K562 (cell line): ENCODE results near the gene TIMM17A. TPM values are rescaled to one million over a fixed set of nuclear protein-coding genes. Genes with fewer than 3 reads are reported as not detected.

Experiments
- ARID2 ChIP-seq: fragments of 450-650 bp; IDR thresholded peaks from 2 replicates; pipeline ENCODE4 v1.6.1; 2017; ENCODE audit warnings: antibody characterized with exemption, mild to moderate bottlenecking
- CBX8 ChIP-seq: fragments of 200-600 bp; sonication (generic); IDR thresholded peaks from 2 replicates; pipeline ENCODE4 v1.6.1; 2012; ENCODE audit warnings: borderline replicate concordance, mixed run types, low read depth, mild to moderate bottlenecking, moderate library complexity, mixed read lengths, low read length, control low read depth, inconsistent platforms; ENCODE audit not compliant: poor library complexity, severe bottlenecking; ENCODE audit errors: extremely low read depth
- CGGBP1 ChIP-seq: fragments of 250-450 bp; sonication (Bioruptor Pico); IDR thresholded peaks from 2 replicates; pipeline ENCODE4 v1.9.0; 2021; ENCODE audit warnings: mild to moderate bottlenecking
- CTCF ChIP-seq, 3 experiments: IDR thresholded peaks in 2 of 3; conservative IDR thresholded peaks in 1 of 3; 2 replicates each; pipeline ENCODE4 v1.5.1; 2011 to 2012; ENCODE audit warnings: low read length in 3 of 3, mild to moderate bottlenecking in 3 of 3, control low read depth in 2 of 3, improper control_type of control experiment in 1 of 3, inconsistent platforms in 1 of 3, low read depth in 1 of 3, mixed read lengths in 1 of 3, moderate library complexity in 1 of 3; ENCODE audit not compliant: insufficient read depth in 2 of 3
- MIER1 ChIP-seq: fragments of 450-650 bp; IDR thresholded peaks from 2 replicates; pipeline ENCODE4 v1.6.1; 2016; ENCODE audit warnings: antibody characterized with exemption, mild to moderate bottlenecking, low read depth
- MLX ChIP-seq, 2 experiments: fragments of 450-650 bp in 1 of 2; sonication (generic) in 1 of 2; formaldehyde crosslinking; conservative IDR thresholded peaks; 2 replicates each; pipeline versions ENCODE4 v1.4.0 to v1.8.1; 2020 to 2022; ENCODE audit warnings: mild to moderate bottlenecking in 1 of 2, missing genetic modification reagents in 1 of 2
- NCOR1 ChIP-seq: fragments of 450-650 bp; IDR thresholded peaks from 2 replicates; pipeline ENCODE4 v1.6.1; 2016; ENCODE audit warnings: mild to moderate bottlenecking, moderate library complexity
- PML ChIP-seq: IDR thresholded peaks from 2 replicates; pipeline ENCODE4 v1.6.1; 2012; ENCODE audit warnings: low read length, inconsistent platforms
- RAD21 ChIP-seq, 2 experiments: fragments of 250-450 bp in 1 of 2; fragments of 450-650 bp in 1 of 2; sonication (Bioruptor Pico) in 1 of 2; formaldehyde crosslinking in 1 of 2; IDR thresholded peaks in 1 of 2; conservative IDR thresholded peaks in 1 of 2; 2 replicates each; pipeline versions ENCODE4 v1.4.0 to v1.8.0; 2020 to 2022; ENCODE audit warnings: mild to moderate bottlenecking in 2 of 2, moderate library complexity in 1 of 2
- SAFB ChIP-seq: fragments of 200-400 bp; formaldehyde crosslinking; IDR thresholded peaks from 2 replicates; pipeline ENCODE4 v1.6.1; 2017; ENCODE audit warnings: low read depth, low read length, borderline replicate concordance
- ZEB2 ChIP-seq: fragments of 450-650 bp; IDR thresholded peaks from 2 replicates; pipeline ENCODE4 v1.6.1; 2016
- ZNF551 ChIP-seq: fragments of 250-450 bp; sonication (Bioruptor Pico); IDR thresholded peaks from 2 replicates; pipeline ENCODE4 v1.5.0; 2021; ENCODE audit warnings: mild to moderate bottlenecking, moderate library complexity
- ZNF764 ChIP-seq: fragments of 250-450 bp; sonication (Bioruptor Pico); IDR thresholded peaks from 2 replicates; pipeline ENCODE4 v1.4.0; 2020; ENCODE audit warnings: low read depth, mild to moderate bottlenecking, moderate library complexity
- polyA plus RNA-seq, 8 experiments: library from polyadenylated mRNA; depleted of rRNA in 4 of 8; stranded (reverse) in 5 of 8; unstranded in 3 of 8; fragments of >200 nt; fragmentation: Nextera tagmentation in 2 of 8; fragmentation: Illumina TruSeq in 1 of 8; extraction: Ambion mirVana in 2 of 8; extraction: Trizol in 1 of 8; gene quantifications; 2 replicates each; pipeline versions ENCODE4 v1.2.1 to v1.2.3, GENCODE V29; 2011 to 2014; ENCODE audit warnings: inconsistent platforms in 1 of 8, missing spikeins in 1 of 8
- total RNA-seq, 7 experiments: library from RNA; depleted of rRNA in 6 of 7; stranded (reverse); fragments of >200 nt in 6 of 7; fragmentation: Illumina TruSeq in 2 of 7; extraction: Trizol in 2 of 7; gene quantifications; 2 replicates each; pipeline versions ENCODE4 v1.2.1 to v1.2.3, GENCODE V29; 2011 to 2021; ENCODE audit warnings: low replicate concordance in 1 of 7
- TF ChIP-seq, protein P1 (sequence below), 2 experiments: fragments of 450-650 bp; IDR thresholded peaks; 2 replicates each; pipeline ENCODE4 v1.6.1; 2016; ENCODE audit warnings: mild to moderate bottlenecking in 2 of 2, borderline replicate concordance in 1 of 2, low read depth in 1 of 2, moderate library complexity in 1 of 2

Gene TIMM17A
- total and polyA plus RNA-seq, 9 of the 15 experiments (the other 6 are each of a cell fraction or from before 2014, with no cell fraction given), result 116 to 744 (median 180) TPM

DNA sequence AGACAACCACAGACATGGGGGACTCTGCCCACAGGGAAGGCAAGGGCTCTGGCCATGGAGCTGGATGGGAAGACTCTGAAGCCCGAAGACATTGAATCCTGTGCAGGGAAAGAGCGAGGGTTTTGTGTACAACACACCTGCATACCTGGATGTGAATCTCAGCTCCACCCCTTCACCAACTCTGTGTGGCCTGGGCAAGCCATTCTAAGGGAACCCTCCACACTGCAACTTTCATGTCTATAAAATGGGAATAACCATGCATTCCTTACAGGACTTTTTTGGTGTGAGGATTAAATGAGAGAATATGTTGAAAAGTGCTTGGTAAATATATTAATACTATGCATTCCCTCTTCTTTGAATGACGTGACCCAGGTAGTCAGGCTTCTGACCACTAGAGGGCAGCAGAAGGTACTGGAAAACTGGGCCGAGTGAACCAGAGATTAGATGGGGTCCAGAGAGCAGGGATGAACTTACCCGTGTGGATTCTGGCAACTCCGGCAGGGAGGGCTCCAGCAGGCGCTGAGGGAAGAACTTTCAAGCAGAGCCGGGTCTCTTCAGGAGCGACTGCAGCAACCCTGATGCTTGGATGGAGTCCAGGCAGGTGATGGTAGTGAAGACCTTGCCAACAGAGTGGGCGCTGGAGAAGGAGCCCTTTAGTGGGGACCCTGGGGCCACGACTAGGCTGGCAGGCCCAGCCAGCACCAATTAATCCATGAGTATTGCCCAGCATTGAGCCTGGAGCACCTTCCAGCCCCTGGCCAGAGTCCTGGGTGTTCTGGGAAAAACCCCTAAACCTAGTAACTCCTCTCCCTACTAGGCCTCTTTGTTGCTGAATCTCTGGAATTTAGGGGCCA lies 54.2 kb downstream of the TIMM17A start (continued):
- TF ChIP-seq, protein P1, sequence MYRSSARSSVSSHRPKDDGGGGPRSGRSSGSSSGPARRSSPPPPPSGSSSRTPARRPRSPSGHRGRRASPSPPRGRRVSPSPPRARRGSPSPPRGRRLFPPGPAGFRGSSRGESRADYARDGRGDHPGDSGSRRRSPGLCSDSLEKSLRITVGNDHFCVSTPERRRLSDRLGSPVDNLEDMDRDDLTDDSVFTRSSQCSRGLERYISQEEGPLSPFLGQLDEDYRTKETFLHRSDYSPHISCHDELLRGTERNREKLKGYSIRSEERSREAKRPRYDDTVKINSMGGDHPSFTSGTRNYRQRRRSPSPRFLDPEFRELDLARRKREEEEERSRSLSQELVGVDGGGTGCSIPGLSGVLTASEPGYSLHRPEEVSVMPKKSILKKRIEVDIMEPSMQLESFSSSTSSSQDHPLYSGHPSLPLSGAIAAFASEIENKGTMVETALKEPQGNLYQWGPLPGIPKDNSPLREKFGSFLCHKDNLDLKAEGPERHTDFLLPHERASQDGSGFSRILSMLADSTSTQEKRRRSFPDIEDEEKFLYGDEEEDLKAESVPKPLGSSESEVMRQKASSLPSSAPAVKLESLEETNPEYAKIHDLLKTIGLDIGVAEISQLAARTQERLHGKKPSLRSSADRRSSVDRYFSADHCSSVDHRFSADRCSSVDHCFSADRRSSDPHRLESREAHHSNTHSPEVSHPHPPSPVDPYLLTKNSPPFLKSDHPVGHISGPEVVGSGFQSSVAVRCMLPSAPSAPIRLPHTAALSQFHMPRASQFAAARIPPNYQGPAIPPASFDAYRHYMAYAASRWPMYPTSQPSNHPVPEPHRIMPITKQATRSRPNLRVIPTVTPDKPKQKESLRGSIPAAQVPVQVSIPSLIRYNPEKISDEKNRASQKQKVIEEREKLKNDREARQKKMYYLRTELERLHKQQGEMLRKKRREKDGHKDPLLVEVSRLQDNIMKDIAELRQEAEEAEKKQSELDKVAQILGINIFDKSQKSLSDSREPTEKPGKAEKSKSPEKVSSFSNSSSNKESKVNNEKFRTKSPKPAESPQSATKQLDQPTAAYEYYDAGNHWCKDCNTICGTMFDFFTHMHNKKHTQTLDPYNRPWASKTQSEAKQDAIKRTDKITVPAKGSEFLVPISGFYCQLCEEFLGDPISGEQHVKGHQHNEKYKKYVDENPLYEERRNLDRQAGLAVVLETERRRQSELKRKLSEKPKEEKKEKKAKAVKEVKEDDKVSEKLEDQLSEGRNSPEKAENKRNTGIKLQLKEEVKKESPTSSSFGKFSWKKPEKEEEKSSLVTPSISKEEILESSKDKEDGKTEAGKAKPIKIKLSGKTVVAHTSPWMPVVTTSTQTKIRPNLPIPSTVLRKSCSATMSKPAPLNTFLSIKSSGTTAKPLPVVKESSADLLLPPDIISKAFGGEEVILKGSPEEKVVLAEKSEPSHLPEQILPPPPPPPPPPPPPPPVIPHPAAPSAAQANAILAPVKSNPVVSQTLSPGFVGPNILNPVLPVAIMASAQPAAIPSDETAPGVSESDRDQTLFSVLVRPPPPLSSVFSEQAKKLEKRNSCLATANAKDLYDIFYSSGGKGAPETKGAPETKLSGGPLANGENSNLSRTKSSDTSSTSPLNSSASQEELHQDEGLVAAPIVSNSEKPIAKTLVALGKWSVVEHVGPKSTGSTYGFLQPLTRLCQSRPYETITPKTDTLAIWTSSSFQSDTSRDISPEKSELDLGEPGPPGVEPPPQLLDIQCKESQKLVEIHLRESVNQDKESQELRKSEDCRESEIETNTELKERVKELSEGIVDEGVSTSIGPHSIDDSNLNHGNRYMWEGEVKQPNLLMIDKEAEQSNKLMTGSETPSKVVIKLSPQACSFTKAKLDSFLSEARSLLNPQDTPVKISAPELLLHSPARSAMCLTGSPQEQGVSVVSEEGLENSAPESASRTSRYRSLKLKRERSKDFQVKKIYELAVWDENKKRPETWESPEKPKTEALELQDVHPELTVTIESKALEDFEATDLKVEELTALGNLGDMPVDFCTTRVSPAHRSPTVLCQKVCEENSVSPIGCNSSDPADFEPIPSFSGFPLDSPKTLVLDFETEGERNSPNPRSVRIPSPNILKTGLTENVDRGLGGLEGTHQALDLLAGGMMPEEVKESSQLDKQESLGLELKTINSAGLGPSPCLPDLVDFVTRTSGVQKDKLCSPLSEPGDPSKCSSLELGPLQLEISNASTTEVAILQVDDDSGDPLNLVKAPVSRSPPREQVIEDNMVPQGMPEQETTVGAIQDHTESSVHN (IDR thresholded peaks at IDR 0.05; ENCODE audit: borderline replicate concordance in 1 of 2, low read depth in 1 of 2), result no peak
- TF ChIP-seq ZNF764 (CRISPR knock-in tag) (no peak), CGGBP1 (no peak), ARID2 (peak; percentile 76), RAD21 (CRISPR knock-in tag; conservative IDR thresholded peaks at IDR 0.05 in 1 of 2, IDR thresholded peaks at IDR 0.05 in 1 of 2) (peak; percentile 94 to 97), MIER1 (no peak), CTCF (IDR thresholded peaks at IDR 0.05 in 2 of 3, conservative IDR thresholded peaks at IDR 0.05 in 1 of 3; ENCODE audit: insufficient read depth in 2 of 3, low read depth in 1 of 3, low read length in 3 of 3) (peak; percentile 92 to 98 (median 96)), MLX (CRISPR knock-in tag; conservative IDR thresholded peaks at IDR 0.05) (no peak), SAFB (no peak), NCOR1 (no peak), ZNF551 (CRISPR knock-in tag) (no peak), ZEB2 (peak; percentile 60; the same call in 1 of the 2 replicates), CBX8 (no peak), PML (no peak)
